ENCODE results near the gene TCF21.

TCF21 gene

DNA sequence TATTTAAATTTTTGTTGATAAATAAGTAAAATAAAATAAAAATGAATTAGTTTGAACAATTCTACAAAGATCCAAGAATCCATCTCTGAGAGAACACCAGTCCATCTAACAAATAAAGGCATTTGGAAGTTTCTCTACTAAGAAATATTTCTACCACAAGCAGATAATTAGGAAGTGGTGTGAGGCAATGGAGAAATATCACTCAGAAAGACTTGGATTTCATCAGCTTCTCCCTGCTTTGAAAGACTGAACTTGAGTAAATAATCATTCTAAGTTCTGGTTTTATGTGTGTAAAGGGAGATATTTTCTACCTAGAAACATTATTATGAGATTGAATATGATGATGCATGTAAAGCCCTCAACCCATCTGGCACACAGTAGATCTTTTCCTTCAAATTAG is 17.8 kb upstream of the TCF21 start:
- TF ChIP-seq, protein P1, sequence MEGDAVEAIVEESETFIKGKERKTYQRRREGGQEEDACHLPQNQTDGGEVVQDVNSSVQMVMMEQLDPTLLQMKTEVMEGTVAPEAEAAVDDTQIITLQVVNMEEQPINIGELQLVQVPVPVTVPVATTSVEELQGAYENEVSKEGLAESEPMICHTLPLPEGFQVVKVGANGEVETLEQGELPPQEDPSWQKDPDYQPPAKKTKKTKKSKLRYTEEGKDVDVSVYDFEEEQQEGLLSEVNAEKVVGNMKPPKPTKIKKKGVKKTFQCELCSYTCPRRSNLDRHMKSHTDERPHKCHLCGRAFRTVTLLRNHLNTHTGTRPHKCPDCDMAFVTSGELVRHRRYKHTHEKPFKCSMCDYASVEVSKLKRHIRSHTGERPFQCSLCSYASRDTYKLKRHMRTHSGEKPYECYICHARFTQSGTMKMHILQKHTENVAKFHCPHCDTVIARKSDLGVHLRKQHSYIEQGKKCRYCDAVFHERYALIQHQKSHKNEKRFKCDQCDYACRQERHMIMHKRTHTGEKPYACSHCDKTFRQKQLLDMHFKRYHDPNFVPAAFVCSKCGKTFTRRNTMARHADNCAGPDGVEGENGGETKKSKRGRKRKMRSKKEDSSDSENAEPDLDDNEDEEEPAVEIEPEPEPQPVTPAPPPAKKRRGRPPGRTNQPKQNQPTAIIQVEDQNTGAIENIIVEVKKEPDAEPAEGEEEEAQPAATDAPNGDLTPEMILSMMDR (IDR thresholded peaks at IDR 0.05; ENCODE audit: insufficient read depth, low read depth, low read length, missing control alignments): no peak
- no peak for DNase-seq (ENCODE audit: low read depth)
- no peak overlapping the region for H3K4me3 ChIP-seq (ENCODE audit: low read length)

DNA sequence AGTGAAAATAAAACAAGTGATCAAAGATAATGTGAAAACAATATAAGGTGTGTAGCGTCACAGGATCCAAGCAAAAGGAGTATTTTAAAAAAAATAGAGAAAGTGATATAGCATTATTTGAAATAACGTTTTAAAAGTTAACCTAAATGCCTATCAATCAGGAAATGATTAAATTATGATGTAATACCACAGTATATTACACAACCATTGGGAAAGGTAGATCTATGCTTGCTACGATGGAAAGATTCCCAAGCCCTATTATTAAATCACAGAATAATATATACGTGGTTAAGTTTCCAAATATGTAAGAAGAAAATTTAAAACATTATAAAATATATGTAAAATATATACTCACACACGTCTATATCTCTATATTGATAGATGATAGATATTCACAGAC is 15.4 kb upstream of the TCF21 start:
- DNase-seq (ENCODE audit: low read depth): no peak
- TF ChIP-seq, protein P1 (IDR thresholded peaks at IDR 0.05; ENCODE audit: insufficient read depth, low read depth, low read length, missing control alignments): no peak
- H3K4me3 ChIP-seq (ENCODE audit: low read length): no peak overlapping the region

DNA sequence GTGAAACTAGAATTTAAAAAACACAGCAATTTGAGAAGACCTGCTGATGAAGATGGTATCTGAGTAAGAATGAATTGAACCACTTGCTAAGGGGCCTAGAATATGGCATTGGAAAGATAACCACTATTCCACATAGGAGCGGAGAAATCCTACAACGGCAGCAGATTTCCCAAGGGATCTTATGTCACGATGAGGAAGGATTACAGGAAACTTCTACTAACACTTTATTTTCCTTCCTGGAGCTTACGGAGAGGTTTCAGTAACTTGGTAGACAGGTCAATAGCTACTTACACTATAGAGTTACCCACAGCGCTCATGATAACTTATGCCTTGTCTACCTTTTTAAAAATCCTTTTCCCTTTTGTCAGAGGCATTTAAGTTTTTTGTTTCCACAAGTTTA is 11.8 kb upstream of the TCF21 start:
- no peak for DNase-seq (ENCODE audit: low read depth)
- no peak overlapping the region for H3K4me3 ChIP-seq (ENCODE audit: low read length)
- TF ChIP-seq, protein P1 (IDR thresholded peaks at IDR 0.05; ENCODE audit: insufficient read depth, low read depth, low read length, missing control alignments): no peak

DNA sequence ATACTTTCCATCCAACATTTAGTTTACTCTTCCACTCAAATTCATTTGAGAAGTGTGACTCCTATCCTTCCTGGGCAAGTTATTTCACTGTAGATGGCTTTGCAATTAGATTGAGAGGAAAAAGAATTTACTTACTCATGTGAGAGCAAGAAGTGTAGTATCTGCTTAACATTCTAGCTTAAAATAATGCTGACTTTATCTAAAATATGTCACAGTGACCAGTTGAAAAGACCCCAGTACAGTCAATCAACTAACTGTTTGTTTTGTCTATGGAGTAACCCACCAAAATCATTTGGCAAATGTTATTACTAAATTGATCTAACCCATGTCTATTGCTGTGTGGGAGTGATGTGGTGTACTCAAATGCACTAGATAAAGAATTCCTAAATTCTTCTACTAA is 8.9 kb upstream of the TCF21 start:
- TF ChIP-seq, protein P1 (IDR thresholded peaks at IDR 0.05; ENCODE audit: insufficient read depth, low read depth, low read length, missing control alignments): no peak
- DNase-seq (ENCODE audit: low read depth): no peak
- H3K4me3 ChIP-seq (ENCODE audit: low read length): no peak overlapping the region

DNA sequence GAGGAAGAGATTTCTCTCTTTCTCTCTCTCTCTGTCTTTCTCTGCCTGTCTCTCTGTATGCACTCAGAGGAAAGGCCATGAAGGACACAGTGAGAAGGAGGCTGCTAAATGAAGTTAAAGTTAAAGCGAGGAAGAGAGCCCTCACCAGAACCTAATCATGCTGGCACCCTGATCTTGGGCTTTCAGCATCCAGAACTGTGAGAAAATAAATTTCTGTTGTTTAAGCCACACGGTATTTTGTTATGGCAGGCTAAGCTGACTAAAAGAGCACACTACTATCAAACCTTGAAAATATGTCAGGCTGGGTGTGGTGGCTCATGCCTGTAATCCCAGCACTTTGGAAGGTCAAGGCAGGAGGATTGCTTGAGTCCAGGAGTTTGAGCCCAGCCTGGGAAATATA is 8.0 kb upstream of the TCF21 start:
- no peak for DNase-seq (ENCODE audit: low read depth)
- no peak overlapping the region for H3K4me3 ChIP-seq (ENCODE audit: low read length)
- TF ChIP-seq, protein P1 (IDR thresholded peaks at IDR 0.05; ENCODE audit: insufficient read depth, low read depth, low read length, missing control alignments): no peak

DNA sequence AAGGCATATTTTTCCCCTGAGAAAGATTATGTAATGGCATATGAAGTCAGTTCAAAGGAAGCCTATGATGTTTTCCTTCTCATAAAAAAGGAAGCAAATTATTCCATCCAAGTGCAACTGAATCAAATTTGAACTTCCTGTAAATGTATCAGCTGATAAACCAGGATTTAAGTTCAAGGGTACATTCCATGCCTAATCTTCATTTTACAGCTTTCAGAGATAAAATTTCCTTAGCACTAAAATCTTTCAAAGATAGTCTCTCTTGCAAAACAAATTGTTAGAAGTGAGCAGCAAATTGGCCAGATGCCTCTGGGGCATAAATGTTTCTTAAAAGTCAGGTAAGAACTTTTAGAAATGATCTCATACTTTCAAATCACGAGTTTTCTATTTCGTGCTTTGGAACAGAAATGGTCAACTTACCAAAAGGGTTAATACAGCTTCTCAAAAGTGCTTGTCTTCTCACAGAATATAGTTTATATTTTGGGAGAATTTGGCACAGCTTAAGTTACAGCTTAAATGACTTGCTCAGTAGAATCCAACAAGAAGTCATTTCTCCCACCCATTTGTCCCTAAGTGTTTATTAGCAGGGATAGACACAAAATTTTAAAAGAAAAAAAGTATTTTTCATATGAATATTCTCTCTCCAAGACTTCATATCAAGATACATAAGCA is 2.7 kb upstream of the TCF21 start:
- TF ChIP-seq, protein P1 (IDR thresholded peaks at IDR 0.05; ENCODE audit: insufficient read depth, low read depth, low read length, missing control alignments): no peak
- no peak for DNase-seq (ENCODE audit: low read depth)
- H3K4me3 ChIP-seq (ENCODE audit: low read length): no peak overlapping the region
